ENCODE results near the gene TEX13A. TPM values are rescaled to one million over a fixed set of nuclear protein-coding genes. Genes with fewer than 3 reads are reported as not detected.

The TEX13A gene
- total and polyA plus RNA-seq, 9 of the 15 experiments (the other 6 are each of a cell fraction or from before 2014, with no cell fraction given) = 0.23 TPM; not detected in 8

DNA sequence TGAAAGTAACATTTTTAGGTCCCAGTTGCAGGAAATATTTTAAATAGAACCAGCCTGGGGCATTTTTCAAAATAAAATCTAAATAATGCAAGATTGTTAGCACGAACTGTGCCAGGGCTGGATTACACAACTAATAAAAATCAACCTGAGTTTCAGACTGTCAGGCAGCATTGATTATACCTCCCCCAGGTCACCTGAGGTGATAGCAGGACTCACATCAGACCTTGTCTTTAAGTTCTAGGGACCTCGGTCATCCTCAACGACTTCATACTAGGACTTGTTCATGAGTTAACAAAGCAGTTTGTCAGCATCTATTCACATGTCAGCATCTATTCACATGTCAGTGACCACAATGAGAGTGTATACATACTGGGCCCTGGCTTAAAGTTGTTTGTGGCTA, 8.7 kb upstream of the TEX13A start:
- H3K4me2 ChIP-seq (ENCODE audit: insufficient read depth, low read length) = no peak overlapping the region
- no peaks in the 10 kb centered on the region for H3K27me3 ChIP-seq (ENCODE audit: control insufficient read depth in 2 of 2, insufficient read depth in 2 of 2, low read length in 2 of 2)
- no peak overlapping the region for H3K4me3 ChIP-seq
- H3K79me2 ChIP-seq (ENCODE audit: control insufficient read depth, insufficient read depth, low read length) = no peaks in the 10 kb centered on the region
- H3K9me1 ChIP-seq (ENCODE audit: control insufficient read depth, insufficient read depth, low read length) = no peaks in the 10 kb centered on the region
- WGBS (ENCODE audit: insufficient coverage, low coverage, missing lambda C conversion rate) = 0% methylated on average over 3 of the region's 3 CpGs
- no peaks in the 10 kb centered on the region for H3K4me1 ChIP-seq (replicated peaks in 1 of 2; ENCODE audit: control insufficient read depth in 2 of 2, insufficient read depth in 2 of 2, low read length in 2 of 2)
- ChIA-PET CTCF (ENCODE audit: low intra/inter-chr PET ratio) (no interaction called here), POLR2A (no interaction called here)
- DNase-seq (ENCODE audit: extremely low read depth in 1 of 4, low spot score in 3 of 4) (no peak), ATAC-seq (no peak), FAIRE-seq (no peak)
- in situ Hi-C loops (cut with MboI) = no loop called here
- no peaks in the 10 kb centered on the region for H3K36me3 ChIP-seq (ENCODE audit: control insufficient read depth, insufficient read depth, low read length)
- TF ChIP-seq, protein P1, sequence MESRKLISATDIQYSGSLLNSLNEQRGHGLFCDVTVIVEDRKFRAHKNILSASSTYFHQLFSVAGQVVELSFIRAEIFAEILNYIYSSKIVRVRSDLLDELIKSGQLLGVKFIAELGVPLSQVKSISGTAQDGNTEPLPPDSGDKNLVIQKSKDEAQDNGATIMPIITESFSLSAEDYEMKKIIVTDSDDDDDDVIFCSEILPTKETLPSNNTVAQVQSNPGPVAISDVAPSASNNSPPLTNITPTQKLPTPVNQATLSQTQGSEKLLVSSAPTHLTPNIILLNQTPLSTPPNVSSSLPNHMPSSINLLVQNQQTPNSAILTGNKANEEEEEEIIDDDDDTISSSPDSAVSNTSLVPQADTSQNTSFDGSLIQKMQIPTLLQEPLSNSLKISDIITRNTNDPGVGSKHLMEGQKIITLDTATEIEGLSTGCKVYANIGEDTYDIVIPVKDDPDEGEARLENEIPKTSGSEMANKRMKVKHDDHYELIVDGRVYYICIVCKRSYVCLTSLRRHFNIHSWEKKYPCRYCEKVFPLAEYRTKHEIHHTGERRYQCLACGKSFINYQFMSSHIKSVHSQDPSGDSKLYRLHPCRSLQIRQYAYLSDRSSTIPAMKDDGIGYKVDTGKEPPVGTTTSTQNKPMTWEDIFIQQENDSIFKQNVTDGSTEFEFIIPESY (CRISPR knock-in tag; IDR thresholded peaks at IDR 0.05) = no peak
- TF ChIP-seq, protein P2, sequence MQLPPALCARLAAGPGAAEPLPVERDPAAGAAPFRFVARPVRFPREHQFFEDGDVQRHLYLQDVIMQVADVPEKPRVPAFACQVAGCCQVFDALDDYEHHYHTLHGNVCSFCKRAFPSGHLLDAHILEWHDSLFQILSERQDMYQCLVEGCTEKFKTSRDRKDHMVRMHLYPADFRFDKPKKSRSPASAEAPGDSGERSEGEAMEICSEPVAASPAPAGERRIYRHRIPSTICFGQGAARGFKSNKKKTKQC (CRISPR knock-in tag; IDR thresholded peaks at IDR 0.05) = no peak
- no peak for TF ChIP-seq ZNF586 (CRISPR knock-in tag; conservative IDR thresholded peaks at IDR 0.05)
- TF ChIP-seq TAF9B (IDR thresholded peaks at IDR 0.05; ENCODE audit: partially characterized antibody) = no peak
- TF ChIP-seq ZNF224 (CRISPR knock-in tag; IDR thresholded peaks at IDR 0.05) = no peak
- TF ChIP-seq ZNF79 (CRISPR knock-in tag; IDR thresholded peaks at IDR 0.05; ENCODE audit: low read depth) = no peak
- H3K9ac ChIP-seq (ENCODE audit: insufficient read depth in 1 of 2, low read depth in 2 of 2, low read length in 2 of 2) = no peak overlapping the region
- no TSS peak for BruUV-seq (replicated peaks)
- no peak overlapping the region for H3K27ac ChIP-seq (ENCODE audit: extremely low read depth, low read depth, low read length)
- intact Hi-C loops (cut with micrococcal nuclease) = no loop called here
- H3K9me3 ChIP-seq (replicated peaks; ENCODE audit: control insufficient read depth, insufficient read depth, low read depth, low read length) = no peaks in the 10 kb centered on the region
- H4K20me1 ChIP-seq (replicated peaks; ENCODE audit: control insufficient read depth, insufficient read depth, low read length) = no peaks in the 10 kb centered on the region
- no peak overlapping the region for H2AFZ ChIP-seq (ENCODE audit: low read depth, low read length)

All from K562 (cell line).